NCI-H2171 (cell line): ENCODE results near the gene HOXB1.
"Not testable (repeated sequence)": the region's sequence is repeated elsewhere in the genome, so short reads cannot be mapped to it uniquely, and the experiment has no call there.

Source experiments
- DNase-seq: peaks from one replicate; lab custom pipeline; 2025; lab: John Stamatoyannopoulos, UW

HOXB1 gene

DNA sequence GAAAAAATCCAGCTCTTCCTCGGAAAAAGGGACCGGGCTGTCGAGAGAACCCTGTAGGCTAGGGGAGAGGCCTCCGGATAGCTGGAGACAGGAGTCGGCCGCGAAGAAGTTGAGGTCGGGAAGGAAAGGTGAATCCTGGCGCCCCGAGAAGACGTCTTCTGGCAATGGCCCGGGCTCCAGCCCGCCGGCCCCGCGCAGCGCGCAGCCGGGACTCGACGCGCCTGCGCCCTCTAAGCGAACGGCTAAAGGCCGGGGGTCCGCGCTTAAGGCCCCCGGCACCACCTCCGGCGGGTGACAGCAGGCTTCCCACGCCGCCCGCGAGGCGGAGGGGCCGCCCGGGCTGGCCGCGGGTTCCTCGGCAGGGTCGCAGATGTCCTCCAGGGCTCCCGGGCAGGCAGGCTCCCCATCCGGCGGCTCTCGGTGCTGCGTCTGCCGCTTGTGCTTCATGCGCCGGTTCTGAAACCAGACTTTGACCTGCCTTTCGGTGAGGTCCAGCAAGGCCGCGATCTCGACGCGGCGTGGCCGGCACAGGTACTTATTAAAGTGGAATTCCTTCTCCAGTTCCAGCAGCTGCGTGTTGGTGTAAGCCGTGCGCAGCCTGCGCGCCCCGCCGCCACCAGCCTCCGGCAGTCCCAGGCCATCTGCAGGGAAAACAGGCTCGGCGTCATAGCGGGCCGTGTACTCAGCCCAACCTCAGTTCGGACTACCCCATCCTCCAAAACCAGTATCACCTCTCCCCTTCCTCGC is 12.5 kb upstream of the HOXB1 start:
- DNase-seq = no peak

DNA sequence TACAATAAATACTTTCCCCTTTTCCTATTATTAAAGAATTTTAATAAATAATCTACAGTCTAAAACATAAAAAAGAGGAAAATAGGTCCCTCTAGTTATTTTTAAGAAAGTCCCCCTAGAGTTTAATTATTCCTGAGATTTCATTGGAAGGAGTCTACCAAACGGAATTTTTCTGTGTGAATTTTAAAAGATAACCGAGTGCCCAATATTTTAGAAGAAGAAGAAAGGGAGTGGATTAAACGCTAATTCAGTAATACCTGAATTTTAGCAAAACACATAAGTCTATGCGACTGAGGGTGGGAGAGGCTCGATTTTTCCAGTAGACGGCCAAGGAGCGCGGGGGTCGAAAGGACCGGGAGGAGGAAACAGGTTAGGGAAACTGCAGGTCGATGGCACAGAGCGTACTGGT is 11.9 kb upstream of the HOXB1 start:
- DNase-seq = no peak

DNA sequence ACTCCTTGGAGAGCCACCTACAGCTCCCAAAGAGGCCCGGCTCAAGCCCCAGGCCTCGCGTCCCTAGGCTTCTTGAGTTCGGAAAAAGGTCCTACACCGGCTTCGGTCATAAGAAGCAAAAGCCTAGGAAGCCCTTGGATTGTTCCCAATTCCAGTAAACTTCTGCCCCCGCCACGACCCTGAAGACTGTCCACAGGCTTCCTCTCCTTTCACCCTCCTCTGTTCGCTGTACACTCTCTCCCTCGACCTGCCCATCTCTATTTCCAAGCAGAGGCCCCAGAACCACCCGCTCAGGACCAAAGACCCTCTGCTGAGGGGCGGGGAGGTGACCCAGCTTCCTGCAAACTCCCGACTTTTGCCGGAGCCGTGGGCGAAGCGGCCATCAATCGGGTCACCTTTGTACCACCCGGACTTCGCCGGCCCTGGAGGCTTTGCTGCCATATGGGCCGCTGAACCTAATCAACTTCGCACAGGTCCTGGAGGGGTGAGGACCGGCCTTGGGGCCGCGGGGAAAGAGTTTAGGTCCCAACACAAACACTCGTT is 11.4 kb upstream of the HOXB1 start:
- DNase-seq = no peak

DNA sequence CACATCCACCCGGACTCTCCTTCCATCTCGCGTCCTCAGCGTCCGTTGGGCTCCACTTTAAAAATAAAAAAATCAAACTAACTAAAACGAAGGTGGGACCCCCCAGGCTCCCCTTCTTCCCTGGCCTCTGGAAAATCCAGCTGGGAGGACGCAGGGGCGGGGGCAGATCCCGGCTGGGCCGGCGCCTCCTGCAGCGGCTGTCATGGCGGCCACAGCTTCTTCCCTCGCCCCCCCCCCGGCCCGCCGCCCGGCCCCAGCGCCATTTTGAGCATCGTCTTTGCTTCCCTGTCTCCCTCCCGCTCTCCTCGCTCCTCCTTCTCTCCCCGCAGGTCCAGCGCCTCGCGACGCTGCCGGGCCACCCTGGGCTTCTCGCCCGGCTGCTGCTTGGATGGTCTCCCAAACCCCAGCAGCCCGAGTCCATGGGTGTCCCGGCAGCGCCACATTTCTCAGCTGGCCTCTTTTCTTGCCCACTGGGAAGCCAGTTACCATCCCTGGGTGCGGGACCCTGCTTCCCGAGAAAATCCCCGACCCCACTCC is 10.8 kb upstream of the HOXB1 start:
- no peak for DNase-seq

DNA sequence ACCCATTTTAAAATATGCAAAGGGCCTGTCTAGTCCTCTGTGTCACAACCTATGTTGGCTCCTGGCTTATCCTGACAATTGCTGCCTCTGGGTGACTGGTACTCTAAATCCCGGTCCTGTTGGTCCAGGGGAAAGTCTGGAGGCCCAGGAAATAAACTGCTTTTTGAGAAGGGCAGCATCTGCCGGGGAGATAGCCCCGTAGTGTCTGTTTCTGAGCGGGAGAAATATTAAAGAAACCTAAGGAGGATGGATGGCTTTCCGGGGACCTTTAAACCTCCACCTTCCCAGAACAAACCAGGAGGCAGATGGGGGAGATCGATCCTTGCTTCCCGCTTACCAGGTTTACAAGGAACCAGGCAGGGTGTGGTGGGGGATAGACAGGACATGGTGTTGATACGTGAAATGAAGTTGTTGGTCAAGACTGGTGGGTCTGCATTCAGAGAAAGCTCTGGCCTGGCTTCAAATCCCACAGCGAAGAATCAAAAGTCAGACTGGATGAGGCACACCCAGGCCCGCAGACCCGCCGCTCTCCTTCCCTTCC is 10.3 kb upstream of the HOXB1 start:
- DNase-seq = no peak

DNA sequence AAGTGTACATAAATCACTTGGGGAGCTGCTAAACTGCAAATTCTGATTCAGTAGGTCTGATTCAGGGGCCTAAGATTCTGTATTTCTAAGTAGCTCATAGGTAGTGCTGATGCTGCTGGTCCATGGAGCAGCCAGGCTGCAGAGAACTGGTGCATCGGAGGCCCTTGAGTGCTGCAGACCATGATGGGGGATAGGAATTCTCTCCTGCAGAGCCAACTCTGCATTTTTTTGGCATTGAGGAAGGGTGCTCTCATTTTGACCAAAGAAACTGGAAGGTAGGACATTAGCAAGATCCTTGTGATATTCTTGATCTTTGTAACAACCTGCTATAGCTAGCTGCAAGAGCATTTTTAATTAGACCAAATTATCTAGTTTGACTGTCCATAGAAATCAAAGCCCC is 9.4 kb upstream of the HOXB1 start:
- no peak for DNase-seq

DNA sequence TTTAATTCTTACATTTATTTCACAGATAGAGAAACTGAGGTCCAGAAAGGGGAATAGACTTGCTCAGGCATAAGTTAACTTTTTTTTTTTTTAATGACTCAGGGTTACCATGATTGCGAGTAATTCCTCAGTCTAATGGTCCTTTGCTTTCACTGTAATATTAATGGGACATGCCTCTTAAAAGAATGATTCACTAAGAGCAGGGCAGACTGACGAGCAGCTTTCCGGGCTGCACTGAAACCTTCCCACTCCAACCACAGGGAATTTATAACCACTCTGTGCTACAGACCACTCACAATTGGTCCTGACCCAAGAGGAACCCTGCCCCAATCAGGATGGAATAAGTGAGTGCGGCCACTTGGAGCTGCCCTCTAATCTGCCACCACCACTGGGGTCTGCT is 8.4 kb upstream of the HOXB1 start:
- DNase-seq = no peak

DNA sequence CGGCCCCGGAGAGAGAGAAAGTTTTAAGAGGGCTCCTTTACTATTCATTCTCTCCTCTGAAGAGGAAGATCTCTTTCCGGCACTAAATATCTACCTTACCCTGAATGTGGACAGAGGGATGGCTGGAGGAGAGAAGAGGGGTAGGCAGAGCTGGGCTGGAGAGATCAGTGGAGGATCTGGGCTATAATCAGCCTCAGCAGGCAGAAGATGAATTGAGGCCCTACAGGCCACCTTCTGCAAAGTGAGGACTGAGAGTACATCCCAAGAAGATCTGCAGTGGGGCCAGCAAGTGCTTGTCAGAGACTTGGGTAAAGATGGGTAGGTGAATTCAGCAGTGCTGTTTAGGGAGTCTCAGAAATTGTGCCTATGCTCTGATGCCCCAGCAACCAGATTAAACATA is 6.5 kb upstream of the HOXB1 start:
- DNase-seq = no peak

DNA sequence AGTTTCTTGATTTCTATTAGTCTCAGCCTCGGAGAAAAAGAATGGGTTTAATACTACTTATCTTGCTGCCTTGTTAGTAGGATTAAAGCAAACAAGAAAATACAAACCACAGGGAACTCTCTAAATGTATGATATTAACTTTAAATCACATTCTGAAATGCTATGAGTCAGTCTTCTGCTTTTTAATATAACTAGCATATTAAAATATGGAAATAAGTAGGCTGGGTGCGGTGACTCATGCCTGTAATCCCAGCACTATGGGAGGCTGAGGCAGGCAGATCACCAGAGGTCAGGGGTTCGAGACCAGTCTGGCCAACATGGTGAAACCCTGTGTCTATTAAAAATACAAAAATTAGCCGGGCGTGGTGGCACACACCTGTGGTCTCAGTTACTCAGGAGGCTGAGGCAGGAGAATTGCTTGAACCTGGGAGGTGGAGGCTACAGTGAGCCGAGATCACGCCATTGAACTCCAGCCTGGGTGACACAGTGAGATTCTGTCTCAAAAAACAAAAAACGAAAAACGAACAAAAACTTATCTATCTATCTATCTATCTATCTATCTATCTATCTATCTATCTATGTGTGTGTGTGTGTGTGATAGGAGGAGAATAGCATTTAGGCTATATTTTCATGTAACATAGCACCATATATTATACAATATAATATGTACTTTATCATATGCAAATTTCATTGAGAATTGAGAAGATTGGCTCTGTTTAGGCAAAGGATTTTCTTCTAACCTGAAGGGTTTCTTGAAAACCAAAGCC is 5.2 kb upstream of the HOXB1 start:
- not testable (repeated sequence) for DNase-seq

DNA sequence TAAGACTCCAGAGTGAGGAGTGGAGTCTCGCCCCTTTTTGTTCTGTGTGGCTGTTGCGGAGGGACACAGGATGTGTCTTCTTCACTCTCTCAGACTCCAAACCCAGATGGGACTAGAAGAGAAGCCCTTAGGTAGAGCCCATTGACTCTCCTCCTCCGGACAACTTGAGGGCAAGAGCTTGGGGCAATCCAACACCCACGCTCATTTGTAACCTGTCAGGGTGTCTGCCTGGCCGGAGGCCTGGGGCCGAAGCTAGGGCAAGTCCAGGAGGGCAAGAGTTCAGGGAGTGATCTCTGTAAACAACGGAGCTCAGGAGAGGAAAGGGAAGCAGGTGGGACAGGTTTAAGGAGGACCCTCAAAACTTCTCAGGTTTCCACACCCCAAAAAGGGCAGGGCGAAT is 1.4 kb upstream of the HOXB1 start:
- no peak for DNase-seq

DNA sequence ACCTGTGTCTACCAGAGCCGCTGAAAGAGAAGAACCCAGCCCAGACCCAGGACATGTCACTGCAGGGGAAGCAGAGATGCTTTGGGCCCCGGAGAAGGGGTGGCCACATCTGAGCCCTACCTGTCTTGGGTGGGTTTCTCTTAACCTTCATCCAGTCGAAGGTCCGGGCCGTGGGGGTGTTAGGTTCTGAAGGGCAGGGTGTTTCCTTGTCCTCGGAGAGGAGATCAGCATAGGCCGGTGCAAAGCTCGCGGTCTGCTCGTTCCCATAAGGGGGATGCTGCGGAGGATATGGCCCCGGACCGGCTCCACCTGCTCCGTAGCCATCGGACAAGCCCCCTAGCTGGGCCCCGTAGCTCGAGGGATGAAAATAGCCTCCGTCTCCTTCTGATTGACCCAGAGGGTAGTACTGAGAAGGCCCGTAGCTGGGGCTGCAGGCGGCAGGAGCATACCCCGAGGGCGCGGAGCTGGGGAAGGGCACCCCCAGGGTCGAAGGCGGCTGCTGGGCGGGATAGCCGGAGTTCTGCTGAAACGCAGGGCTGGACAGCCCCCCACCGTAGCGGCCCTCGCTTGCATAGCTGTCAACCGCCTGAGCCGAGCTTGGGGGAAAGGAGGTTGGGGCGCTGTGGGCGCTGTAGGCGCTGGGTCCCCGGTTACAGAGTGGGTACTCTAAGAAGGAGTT is 464 bp downstream of the HOXB1 start:
- DNase-seq = no peak

DNA sequence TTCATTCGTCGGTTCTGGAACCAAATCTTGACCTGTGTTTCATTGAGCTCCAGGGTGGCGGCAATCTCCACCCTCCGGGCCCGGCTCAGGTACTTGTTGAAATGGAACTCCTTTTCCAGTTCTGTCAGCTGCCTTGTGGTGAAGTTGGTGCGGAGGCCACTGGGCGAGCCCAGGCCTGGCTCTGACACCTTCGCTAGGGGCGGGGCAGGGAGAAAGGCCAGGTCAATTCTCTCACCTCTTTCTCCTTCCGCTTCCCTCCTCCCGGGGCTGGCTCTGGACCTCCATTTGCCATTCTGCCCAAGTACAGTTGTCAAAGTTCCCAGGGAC is 1.2 kb downstream of the HOXB1 start:
- DNase-seq = no peak

DNA sequence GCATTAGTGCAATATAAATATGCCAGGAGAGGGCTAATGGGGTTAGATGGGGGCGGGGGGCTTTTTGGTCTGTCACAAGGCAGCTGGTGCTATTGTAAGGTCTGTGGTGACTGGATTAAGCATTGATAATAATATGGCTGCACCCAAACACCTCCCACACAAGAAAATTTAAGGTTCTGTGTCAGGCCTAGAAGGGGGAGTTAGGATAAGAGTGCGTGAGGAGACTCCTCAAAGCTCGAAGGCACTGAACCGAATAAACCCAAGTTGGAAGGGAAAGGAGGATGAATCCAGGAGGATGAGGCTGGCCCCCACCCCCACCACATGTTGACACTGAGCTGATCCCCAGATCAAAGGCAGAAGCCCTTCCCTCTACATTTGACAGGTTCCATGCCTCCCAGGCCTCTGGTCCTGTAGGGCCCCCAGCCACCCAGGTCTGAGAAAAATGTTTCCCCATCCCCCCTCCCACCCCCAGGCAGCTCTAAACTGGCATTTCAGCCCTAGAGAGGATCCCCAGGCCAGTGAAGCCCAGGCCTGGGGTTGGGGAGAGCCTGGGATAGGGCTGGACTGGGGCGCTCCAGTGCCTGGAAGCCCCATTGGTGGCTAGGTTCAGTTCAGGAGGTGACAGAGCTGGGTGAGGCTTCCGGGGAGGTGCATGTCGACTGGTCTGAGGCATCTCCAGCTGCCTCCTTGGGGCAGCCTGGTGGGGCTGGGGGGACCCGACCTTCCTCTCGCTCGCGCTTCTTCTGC is 1.7 kb downstream of the HOXB1 start:
- DNase-seq = no peak

DNA sequence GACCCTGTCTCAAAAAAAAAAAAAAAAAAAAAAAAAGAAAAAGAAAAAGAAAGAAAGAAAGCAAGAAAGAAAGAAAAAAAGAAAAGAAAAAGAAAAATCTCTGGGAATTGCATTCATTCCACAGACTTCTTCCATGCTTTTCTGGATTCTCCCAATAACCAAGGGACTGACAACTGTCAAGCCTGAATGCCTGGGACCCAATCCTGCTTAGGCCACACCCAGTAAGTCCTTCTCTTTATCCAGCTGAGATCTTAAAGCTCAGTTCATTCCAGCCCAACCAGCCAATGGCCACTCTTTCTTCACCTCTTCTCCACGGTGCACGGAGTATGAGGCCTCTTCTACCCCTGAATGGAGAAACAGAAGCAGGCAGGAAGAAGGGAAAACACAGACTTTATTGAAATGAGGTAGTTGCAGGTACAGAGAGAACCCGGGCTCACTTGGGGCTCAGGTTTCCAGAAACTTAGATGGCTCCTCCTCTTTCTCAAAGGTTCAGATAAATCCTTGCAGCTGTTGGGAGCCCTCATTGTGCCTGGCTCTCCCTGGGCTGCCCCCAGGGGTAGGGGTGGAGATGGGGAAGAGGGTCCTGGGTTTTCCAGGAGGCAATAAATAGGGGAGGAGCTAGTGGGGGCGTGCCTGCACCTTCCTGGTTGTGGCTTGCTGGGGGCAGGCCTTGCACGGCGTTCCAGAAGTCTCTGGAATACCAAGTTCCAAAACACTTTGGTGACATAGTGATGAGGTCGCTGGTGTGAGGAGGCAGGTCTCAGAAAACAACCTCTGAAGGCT is 2.5 kb downstream of the HOXB1 start:
- no peak for DNase-seq

DNA sequence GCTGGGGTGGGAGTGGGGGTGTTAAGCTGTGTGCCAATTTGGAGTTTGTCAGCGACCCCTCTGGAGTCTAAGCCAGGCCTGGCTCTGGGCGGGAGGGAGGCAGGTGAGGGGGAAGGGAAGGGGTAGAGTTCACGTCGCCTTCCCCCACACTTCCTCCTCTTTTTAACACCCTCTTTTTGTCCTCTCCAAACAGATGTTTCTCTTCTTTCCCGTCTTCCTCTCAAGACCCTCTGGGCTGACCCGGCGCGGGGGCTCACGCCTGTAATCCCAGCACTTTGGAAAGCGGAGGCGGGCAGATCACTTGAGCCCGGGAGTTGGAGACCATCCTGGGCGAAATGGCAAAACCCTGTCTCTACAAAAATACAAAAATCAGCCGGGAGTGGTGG is 3.3 kb downstream of the HOXB1 start:
- DNase-seq = no peak

DNA sequence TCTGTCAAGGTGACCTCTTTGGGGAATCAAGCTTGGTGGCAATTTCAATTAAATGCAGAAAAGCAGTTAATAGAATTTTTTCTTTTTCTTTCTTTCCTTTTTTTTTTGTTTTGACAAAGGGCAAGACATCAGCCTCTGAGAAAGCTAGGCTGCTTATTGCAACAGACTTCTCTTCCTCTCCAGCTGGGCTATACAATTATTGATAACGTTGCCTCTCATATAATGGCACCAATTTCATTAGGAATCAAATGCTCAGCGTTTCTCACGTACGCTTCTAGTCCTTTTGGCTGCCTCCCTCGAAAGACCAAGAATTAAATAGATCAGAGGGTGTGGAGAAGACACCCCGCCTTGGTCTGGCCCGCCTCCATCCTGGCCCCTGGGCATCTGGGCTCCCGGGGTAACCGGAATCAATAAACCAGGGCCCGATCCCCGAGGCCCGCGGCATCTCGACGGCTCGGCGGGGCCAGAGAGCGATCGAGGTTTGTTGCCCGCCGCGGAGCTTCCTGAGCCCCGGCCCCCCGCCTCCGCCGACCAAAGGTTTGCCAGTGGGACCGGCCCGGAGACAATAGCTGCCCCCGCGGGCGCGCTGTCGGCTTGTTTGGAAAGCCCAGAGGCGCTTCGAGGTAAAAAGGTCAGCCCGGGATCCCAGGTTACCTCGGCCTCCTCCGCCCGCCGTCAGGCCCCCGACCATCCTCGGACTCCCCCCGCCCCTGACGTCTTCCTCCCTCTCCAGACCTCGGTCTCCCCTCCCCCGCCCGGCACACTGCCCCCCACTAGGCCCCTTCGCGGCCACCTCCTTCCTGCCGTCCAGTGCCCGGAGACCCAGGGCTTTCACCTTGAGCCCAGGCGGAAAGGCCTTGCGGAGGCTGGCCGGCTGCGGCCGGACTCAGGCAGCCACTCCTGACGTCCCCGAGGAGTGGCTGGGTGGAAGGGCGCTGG is 3.9 kb downstream of the HOXB1 start:
- no peak for DNase-seq

DNA sequence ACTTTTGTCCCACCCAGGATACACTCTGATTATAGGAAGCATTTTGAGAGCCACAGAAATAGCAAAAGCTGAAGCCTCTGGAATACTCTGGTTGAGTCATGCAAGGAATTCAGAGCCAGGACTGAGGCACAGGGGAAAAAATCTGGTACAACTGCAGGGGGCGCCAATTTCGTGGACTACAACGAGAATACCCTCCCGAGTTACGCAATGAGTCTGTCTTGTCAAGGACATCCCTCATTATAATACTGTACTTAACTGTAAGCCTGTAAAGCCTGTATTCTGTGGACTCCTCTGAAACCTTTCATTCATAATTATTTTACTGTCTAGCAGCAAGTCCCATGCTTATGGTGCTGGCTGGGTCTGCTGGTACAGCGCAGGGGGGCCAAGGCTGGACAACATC is 7.8 kb downstream of the HOXB1 start:
- no peak for DNase-seq

DNA sequence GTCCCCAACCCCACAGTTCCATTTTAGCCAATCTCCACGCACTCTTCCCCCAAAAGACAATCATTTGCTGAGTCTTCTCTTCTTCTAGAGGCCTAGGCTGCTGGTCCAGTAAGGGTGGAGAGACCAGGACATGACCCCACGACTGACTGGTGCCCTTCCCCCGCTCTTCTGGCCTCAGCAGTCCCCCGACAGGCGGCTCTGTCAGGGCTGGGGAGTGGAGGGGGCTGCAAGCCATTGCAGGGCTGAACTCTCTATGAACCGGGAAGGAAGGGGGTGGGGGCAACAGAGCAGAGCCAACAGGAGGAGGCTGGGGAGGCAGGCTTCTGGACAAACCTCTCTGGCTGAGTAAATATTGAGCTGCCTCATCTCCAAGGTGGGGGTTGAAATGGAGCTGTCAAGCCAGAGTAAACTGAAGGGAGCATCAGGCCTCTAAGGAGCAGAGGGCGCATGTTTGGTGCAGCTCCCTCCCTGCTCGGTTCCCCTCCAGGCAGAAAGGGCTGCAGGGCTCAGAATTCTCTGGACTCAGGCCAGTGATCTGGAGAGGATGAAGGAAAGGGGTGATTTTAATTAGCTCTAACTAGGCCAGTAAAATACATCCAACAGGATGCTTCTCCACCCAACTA is 8.7 kb downstream of the HOXB1 start:
- DNase-seq = no peak

DNA sequence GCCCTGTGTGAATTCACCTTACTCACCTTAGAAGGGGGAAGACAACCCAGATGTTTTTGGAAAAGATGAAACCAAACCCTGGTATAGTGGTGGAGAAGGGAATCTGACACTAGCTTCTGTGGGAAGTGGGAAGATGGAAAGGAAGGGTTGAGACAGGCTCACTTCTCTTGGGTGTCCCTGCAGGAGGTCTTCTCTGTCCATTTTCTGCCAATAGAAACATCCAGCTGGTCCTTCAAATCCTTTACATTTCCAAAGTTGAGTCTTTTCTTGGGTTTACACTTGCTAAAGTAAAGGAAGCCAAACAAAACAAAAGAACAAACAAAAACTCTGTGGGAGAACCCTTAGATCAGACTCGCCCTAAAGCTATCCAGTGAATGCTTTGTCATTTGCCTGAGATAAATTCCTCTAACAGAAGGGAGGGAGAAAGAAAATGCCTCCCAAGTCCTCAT is 10.2 kb downstream of the HOXB1 start:
- no peak for DNase-seq
